HG03066 (cell line): ENCODE data around the gene IQSEC1.
A peak's percentile ranks its signal among the peaks of the same experiment; 100 is the strongest.
"Not testable (repeated sequence)": the region's sequence is repeated elsewhere in the genome, so short reads cannot be mapped to it uniquely, and the experiment has no call there.

Experiments
- ATAC-seq: cut with Tn5 transposase; IDR thresholded peaks from one replicate; pipeline ENCODE4 v1.9.1; 2021; ENCODE audit warnings: low read depth; ENCODE audit not compliant: unreplicated experiment

The IQSEC1 gene

GRCh38 chr3:12886736-12887135 lies 186.5 kb downstream of the IQSEC1 start:
- no peak for ATAC-seq

DNA sequence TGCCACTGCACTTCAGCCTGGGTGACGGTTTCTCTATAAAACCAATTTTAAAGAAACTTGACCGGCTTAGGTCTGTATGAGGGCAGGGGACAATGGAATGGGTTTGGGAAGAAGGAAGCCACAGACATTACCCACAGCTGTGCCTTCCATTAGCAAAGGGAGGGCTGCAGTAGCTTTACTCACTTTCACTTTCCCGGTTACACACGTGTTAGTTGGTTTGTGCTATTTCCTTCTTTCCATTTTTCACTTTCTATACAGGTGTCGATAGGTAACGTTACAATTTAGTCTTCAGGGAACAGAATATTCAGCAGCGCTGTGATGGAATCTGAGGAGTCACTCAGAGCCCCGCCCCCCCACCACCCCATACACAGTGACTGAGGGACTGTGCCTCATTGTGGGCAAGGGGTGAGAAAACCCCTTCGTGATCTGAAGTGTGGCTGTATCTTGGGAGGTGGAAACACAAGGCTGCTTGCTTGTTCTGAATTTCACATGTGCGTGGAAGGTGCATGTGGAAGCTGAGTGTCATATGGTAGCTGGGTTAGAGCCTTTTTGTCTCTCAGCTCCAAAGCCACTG lies 187.0 kb downstream of the IQSEC1 start:
- no peak for ATAC-seq

- ATAC-seq: no peak
Measured at GRCh38 chr3:12885583-12885930, 187.7 kb downstream of the IQSEC1 start.

- no peak for ATAC-seq
Measured at GRCh38 chr3:12884790-12885582, 188.2 kb downstream of the IQSEC1 start.

DNA sequence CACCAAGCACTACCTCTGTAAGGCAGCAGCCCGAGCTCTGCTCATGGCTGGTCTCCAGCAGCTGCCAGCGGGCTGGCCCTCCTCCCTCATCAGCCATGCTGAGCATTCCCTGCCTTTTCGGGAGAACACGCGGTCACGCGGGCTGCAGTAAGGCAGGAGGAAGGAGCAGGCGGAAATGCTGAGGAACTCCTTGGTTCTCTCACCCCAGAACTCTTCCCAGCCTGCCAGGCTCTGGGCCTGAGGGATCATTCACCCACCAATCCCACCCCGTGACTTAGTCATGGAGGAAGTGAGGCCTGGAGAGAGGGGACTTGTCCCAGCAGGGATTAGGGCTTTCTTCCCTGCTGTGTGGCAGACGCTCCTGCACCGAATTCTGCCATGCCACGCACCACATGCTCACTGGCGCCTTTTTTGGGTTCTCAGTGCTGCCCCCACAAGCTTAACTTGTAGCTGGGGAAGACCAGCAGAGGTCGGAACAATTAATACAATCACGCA lies 189.0 kb downstream of the IQSEC1 start:
- no peak for ATAC-seq

GRCh38 chr3:12882336-12883310 lies 190.6 kb downstream of the IQSEC1 start:
- ATAC-seq: no peak

DNA sequence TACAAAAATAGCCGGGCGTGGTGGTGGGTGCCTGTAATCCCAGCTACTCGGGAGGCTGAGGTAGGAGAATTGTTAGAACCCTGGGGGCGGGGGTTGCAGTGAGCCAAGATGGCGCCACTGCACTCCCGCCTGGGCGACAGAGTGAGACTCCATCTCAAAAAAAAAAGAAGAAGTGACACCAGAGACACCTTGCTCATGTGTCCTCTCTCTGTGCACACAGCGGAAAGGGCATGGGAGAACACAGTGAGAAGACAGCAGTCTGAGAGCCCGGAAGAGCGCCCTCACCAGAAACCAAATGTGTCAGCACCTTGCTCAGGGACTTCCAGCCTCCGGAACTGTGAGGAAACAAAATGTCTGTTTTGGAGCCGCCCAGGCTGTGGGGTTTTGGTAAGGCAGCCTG lies 191.4 kb downstream of the IQSEC1 start:
- ATAC-seq: peak; percentile 67

DNA sequence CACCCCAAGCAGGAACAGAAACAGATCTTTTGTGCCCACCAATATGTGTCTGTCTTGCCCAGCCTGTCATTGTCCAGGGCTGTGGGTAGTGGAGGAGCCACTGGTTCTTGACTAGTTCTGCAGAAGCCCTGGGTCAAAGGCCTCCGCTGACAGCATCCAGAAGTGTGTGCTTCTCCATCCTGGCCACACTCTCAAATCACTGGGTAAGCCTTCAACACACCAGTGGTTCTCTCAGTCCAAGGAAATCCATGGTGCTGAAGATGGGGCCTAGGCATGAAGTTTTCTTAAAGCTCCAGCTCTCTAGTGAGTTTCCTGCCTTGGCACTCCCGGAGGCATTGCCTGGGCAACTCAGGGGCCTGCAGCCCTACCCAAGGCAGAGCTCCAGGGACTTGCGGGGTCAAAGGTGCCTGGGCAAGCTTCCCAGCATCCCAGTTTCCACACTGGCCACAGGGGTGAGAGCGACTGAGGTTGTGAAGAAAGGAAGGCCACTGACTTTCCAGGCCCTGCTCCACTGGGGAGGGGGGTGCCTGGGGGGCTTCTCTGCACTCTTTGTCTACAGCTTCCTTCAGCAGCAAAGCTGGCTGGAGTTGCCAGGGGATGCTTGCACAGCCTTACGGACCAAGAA lies 193.9 kb downstream of the IQSEC1 start:
- ATAC-seq: no peak

DNA sequence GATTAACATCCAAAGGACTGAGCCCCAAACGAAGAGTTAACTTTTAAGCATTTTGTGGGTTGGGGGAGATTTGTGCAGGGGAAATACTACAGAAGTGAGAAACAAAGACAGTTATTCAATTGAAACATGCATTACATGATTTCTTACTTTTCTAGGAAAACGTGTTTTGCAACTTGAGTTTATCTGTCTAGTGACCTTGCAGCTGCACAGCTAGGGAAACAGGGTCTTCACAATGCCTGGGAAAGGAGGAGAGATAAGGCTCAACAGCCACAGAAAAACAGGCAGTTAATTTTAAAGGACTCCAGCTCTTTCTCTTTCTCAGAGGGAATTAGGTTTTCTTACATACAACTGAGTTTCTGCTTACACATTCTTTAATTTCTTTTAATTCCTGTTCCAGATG lies 194.5 kb downstream of the IQSEC1 start:
- not testable (repeated sequence) for ATAC-seq

GRCh38 chr3:12878141-12878574 lies 195.1 kb downstream of the IQSEC1 start:
- ATAC-seq: no peak

DNA sequence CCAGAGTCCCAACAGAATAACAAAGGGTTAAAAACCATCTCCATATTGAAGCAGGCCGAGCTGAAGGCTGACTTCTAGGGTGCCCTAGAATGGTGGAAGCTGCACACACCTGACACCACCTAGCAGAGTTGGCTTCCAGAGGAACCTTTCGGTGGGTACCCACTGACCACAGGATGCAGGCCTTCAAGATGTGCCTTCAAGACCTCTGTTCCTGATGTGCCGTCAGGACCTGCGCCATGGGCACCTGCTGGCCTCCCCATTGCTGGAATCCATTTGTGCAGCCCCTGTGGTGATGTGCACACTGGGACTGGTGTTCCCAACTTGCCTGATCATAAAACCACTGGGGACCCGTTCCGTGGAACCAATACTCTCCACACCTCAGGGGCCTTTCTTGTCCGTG lies 196.2 kb downstream of the IQSEC1 start:
- no peak for ATAC-seq

DNA sequence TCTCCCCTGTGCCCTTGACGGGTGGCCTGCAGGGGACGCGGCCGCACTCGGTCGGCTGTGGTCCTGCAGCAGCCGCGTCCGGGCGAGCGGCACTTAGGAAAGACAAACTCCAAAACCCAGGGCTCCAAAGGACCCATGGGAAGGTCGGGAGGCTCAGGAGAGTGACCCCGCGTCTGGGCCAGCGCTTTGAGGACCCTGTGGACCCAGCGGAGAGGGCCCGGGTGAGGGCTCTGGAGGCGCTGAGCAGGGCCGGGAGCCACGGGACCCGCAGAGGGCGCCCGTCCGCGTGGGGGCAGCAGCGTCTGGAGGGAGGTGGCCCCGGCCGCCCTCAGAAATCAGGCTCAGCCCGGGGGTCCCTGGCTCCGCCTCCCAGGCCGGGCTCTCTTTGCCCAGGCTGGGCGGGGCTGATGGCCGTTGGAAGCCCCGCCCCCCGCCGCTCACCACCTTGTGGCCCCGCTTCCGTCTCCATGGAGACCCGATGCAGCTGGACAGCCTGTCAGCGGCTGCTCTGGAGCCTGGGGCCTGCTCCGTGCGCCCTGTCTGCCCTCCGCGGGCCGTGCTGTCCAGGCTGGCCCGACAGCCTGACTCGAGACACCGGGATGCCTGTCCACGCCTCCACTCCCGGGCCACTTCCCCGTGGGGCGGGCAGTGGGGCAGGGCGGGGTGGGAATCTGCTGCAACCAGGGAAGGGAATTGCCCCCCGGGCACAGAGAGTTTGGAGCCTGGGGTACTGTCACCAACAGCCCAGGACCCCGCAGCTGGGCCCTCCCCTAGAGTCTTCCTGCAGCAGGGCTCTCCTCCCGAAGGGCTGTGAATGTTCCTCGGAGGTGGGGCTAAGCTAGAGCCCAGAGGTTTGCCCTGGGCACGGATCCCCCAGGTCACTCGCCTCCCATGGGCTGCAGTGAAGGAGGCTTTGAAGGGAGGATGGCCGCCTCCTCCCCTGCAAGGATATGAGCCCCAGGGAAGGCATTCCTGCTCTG lies 197.1 kb downstream of the IQSEC1 start:
- ATAC-seq: no peak

GRCh38 chr3:12871404-12871983 lies 201.7 kb downstream of the IQSEC1 start:
- ATAC-seq: no peak

DNA sequence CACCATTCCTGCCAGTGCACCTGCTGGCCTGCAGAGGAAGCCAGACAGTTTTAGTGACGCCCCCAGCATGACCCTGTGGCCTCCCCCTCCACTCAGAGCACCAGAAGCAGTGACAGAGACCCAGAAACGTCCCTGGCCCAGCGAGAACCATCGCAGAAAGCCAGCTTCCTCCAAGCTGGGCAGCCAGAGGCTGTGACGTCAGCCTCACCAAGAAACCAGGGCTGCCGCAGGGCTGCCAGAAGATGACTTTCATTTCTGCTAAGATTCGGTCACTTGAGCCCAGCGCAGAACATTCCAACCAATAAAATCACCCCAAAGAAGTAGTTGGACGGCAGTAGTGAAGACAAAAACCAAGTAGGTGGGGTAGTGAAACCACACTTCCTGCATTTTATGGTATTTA lies 202.3 kb downstream of the IQSEC1 start:
- no peak for ATAC-seq

DNA sequence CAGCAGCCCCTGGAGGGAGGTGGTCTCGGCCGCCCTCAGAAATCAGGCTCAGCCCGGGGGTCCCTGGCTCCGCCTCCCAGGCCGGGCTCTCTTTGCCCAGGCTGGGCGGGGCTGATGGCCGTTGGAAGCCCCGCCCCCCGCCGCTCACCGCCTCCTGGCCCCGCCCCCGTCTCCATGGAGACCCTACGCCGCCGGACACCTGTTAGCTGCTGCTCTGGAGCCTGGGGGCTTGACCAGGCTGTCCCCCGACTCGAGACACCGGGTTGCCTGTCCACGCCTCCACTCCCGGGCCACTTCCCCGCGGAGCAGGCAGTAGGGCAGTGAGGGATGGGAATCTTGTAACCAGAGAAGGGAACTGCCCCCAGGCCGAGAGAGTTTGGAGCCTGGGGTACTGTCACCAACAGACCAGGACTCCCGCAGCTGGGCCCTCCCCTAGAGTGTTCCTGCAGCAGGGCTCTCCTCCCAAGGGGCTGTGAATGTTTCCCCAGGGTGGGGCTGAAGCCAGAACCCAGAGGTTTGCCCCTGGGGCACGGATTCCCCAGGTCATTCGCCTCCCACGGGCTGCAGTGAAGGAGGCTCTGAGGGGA lies 204.1 kb downstream of the IQSEC1 start:
- ATAC-seq: no peak

- no peak for ATAC-seq
Measured at GRCh38 chr3:12868039-12869034, 204.9 kb downstream of the IQSEC1 start.

DNA sequence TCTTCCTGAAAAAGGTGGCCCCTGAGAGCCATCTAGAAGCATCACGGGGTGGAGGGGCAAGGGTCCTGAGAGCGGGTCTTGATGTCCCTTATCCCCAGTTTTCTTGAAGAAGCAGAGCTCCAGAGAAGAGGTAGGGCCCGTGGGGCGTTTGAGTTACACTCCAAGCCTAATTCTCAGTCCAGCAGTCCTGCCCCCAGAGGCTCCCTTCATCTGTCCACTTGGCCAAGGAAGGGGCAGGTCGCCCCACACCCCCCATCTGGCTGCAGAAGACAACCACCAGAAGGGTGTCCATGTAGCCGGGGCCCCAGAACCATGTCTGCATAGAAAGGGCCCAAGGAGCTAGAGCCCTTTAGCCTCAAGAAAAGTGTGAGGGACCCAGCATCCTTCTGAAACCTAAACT lies 206.4 kb downstream of the IQSEC1 start:
- ATAC-seq: no peak

- no peak for ATAC-seq
Measured at GRCh38 chr3:12865271-12865670, 208.0 kb downstream of the IQSEC1 start.
